K562 (cell line): ENCODE data around the gene SLIT1. TPM values are rescaled to one million over a fixed set of nuclear protein-coding genes. Genes with fewer than 3 reads are reported as not detected.

Source experiments
- ATAC-seq: fragments of 200-7000 bp; cut with Tn5 transposase; 3 replicates; pipeline ENCODE4 v1.9.1; 2020; ENCODE audit warnings: moderate library complexity
- BruUV-seq: library from RNA; stranded (reverse); fragments of 400-500 nt; replicated peaks from 2 replicates; lab custom pipeline; 2021; lab: Mats Ljungman, UMichigan
- CTCF ChIA-PET: fragments of 300-600 bp; formaldehyde crosslinking; extraction: SDS; loops from one replicate; lab custom pipeline; 2021; ENCODE audit warnings: low intra/inter-chr PET ratio; lab: Yijun Ruan, JAX
- POLR2A ChIA-PET: fragments of 300-600, 350-650 bp; sonication (Branson Sonifier 250); formaldehyde crosslinking; extraction: SDS; loops from one replicate; lab custom pipeline; 2021; ENCODE audit warnings: antibody characterized with exemption, inconsistent platforms; lab: Yijun Ruan, JAX
- DNase-seq, 4 experiments: peaks; one replicate each; pipeline versions ENCODE4 v3.0.0 to v3.0.0-alpha.2; 2011 to 2018; ENCODE audit warnings: low spot score in 3 of 4, mixed read lengths in 3 of 4; ENCODE audit errors: extremely low read depth in 1 of 4
- FAIRE-seq: peaks from 2 replicates; lab custom pipeline; 2011; peaks lifted over from hg19 to GRCh38; lab: Jason Lieb, UNC
- H2AFZ ChIP-seq: 2 replicates; pipeline ENCODE4 v1.6.0; 2011; ENCODE audit warnings: low read depth, low read length, control low read depth, inconsistent platforms
- H3K27ac ChIP-seq: fragments of 200-600 bp; 3 replicates; pipeline ENCODE4 v1.8.0; 2011; ENCODE audit warnings: low read depth, mild to moderate bottlenecking, control low read depth, inconsistent platforms, low read length, moderate library complexity, mixed read lengths; ENCODE audit errors: extremely low read depth
- H3K27me3 ChIP-seq, 2 experiments: fragments of 300-600 bp in 1 of 2; 2 replicates in 1 of 2; 3 replicates in 1 of 2; pipeline versions ENCODE4 v1.6.0 to v1.8.0; 2011; ENCODE audit warnings: inconsistent platforms in 2 of 2, low read length in 2 of 2, mild to moderate bottlenecking in 1 of 2, mixed read lengths in 1 of 2, moderate library complexity in 1 of 2; ENCODE audit not compliant: control insufficient read depth in 2 of 2, insufficient read depth in 2 of 2
- H3K36me3 ChIP-seq: fragments of 300-600 bp; 3 replicates; pipeline ENCODE4 v1.8.0; 2011; ENCODE audit warnings: mild to moderate bottlenecking, low read length, inconsistent platforms; ENCODE audit not compliant: control insufficient read depth, insufficient read depth
- H3K4me1 ChIP-seq, 2 experiments: fragments of 200-600 bp in 1 of 2; replicated peaks in 1 of 2; 2 replicates in 1 of 2; 3 replicates in 1 of 2; pipeline versions ENCODE4 v1.5.1 to v1.8.0; 2011; ENCODE audit warnings: inconsistent platforms in 2 of 2, low read length in 2 of 2, mild to moderate bottlenecking in 1 of 2, mixed read lengths in 1 of 2, moderate library complexity in 1 of 2; ENCODE audit not compliant: control insufficient read depth in 2 of 2, insufficient read depth in 2 of 2
- H3K4me2 ChIP-seq: 2 replicates; pipeline ENCODE4 v1.6.1; 2011; ENCODE audit warnings: low read length, control low read depth, inconsistent platforms, mixed read lengths; ENCODE audit not compliant: insufficient read depth
- H3K4me3 ChIP-seq: fragments of 200-600 bp; sonication (generic), shearing (Covaris generic); 2 replicates; pipeline ENCODE4 v1.5.1; 2016; ENCODE audit warnings: control low read depth, inconsistent platforms
- H3K79me2 ChIP-seq: fragments of 200-600 bp; 3 replicates; pipeline ENCODE4 v1.8.0; 2011; ENCODE audit warnings: low read length, inconsistent platforms; ENCODE audit not compliant: control insufficient read depth, insufficient read depth
- H3K9ac ChIP-seq, 2 experiments: 2 replicates each; pipeline versions ENCODE4 v1.6.0 to v1.6.1; 2011; ENCODE audit warnings: low read depth in 2 of 2, low read length in 2 of 2, control low read depth in 1 of 2, inconsistent platforms in 1 of 2, mild to moderate bottlenecking in 1 of 2, mixed read lengths in 1 of 2; ENCODE audit not compliant: insufficient read depth in 1 of 2
- H3K9me1 ChIP-seq: one replicate; pipeline ENCODE4 v1.6.0; 2011; ENCODE audit warnings: inconsistent platforms, mild to moderate bottlenecking, low read length, moderate library complexity; ENCODE audit not compliant: control insufficient read depth, insufficient read depth
- H3K9me3 ChIP-seq: replicated peaks from 2 replicates; pipeline ENCODE4 v1.5.1; 2011; ENCODE audit warnings: low read depth, low read length, inconsistent platforms; ENCODE audit not compliant: control insufficient read depth, insufficient read depth
- H4K20me1 ChIP-seq: replicated peaks from 2 replicates; pipeline ENCODE4 v1.6.1; 2011; ENCODE audit warnings: low read length, inconsistent platforms, mixed read lengths; ENCODE audit not compliant: control insufficient read depth, insufficient read depth
- ARNT ChIP-seq, 2 experiments: fragments of 450-650 bp; IDR thresholded peaks; 2 replicates each; pipeline ENCODE4 v1.6.1; 2016; ENCODE audit warnings: mild to moderate bottlenecking in 1 of 2
- CBX1 ChIP-seq: sonication (generic); IDR thresholded peaks from 2 replicates; pipeline ENCODE4 v1.6.1; 2016; ENCODE audit warnings: antibody characterized with exemption, low read depth, mild to moderate bottlenecking
- EHMT2 ChIP-seq: fragments of 450-650 bp; IDR thresholded peaks from 2 replicates; pipeline ENCODE4 v1.6.1; 2018; ENCODE audit warnings: antibody characterized with exemption
- HBP1 ChIP-seq: fragments of 450-650 bp; formaldehyde crosslinking; IDR thresholded peaks from 2 replicates; pipeline ENCODE4 v1.4.0; 2022; ENCODE audit warnings: missing genetic modification characterization
- NRF1 ChIP-seq, 2 experiments: fragments of 450-650 bp; IDR thresholded peaks in 1 of 2; conservative IDR thresholded peaks in 1 of 2; 2 replicates each; pipeline ENCODE4 v1.6.1; 2014; ENCODE audit warnings: mild to moderate bottlenecking in 2 of 2
- SMAD3 ChIP-seq: fragments of 450-650 bp; formaldehyde crosslinking; conservative IDR thresholded peaks from 2 replicates; pipeline ENCODE4 v1.4.0; 2020; ENCODE audit warnings: mild to moderate bottlenecking
- SRSF7 ChIP-seq: fragments of 200-400 bp; formaldehyde crosslinking; optimal IDR thresholded peaks from 2 replicates; pipeline ENCODE3; 2017; ENCODE audit warnings: mild to moderate bottlenecking, low read depth, low read length
- ZBTB11 ChIP-seq, 3 experiments: fragments of 200-800 bp in 1 of 3; fragments of 250-450 bp in 1 of 3; fragments of 450-650 bp in 1 of 3; sonication (Bioruptor Pico) in 1 of 3; sonication (Bioruptor generic) in 1 of 3; formaldehyde crosslinking in 1 of 3; IDR thresholded peaks; 2 replicates each; pipeline versions ENCODE4 v1.6.1 to v1.8.0; 2016 to 2022; ENCODE audit warnings: mild to moderate bottlenecking in 2 of 3, missing genetic modification characterization in 2 of 3, missing compliant biosample characterization in 1 of 3, moderate library complexity in 1 of 3
- ZBTB5 ChIP-seq: fragments of 450-650 bp; IDR thresholded peaks from 2 replicates; pipeline ENCODE4 v1.6.1; 2017; ENCODE audit warnings: antibody characterized with exemption
- WGBS: fragments of 100-300 bp; shearing (Covaris generic); methylation state at CpG from one replicate; pipeline ENCODE4 v1.1.6; 2016; ENCODE audit warnings: low coverage, mixed read lengths; ENCODE audit not compliant: insufficient coverage; ENCODE audit errors: missing lambda C conversion rate; 5-methylcytosine and 5-hydroxymethylcytosine counted together
- in situ Hi-C: fragments of 300-500 bp; cut with MboI; formaldehyde crosslinking; loops from 4 replicates; pipeline ENCODE4 v1.15.0; 2018; ENCODE audit warnings: inconsistent platforms, mixed read lengths
- intact Hi-C: fragments of 100-400 bp; cut with micrococcal nuclease; formaldehyde crosslinking; loops from 2 replicates; pipeline ENCODE4 v1.14.2; 2022
- polyA plus RNA-seq, 8 experiments: library from polyadenylated mRNA; depleted of rRNA in 4 of 8; stranded (reverse) in 5 of 8; unstranded in 3 of 8; fragments of >200 nt; fragmentation: Nextera tagmentation in 2 of 8; fragmentation: Illumina TruSeq in 1 of 8; extraction: Ambion mirVana in 2 of 8; extraction: Trizol in 1 of 8; gene quantifications; 2 replicates each; pipeline versions ENCODE4 v1.2.1 to v1.2.3, GENCODE V29; 2011 to 2014; ENCODE audit warnings: inconsistent platforms in 1 of 8, missing spikeins in 1 of 8
- total RNA-seq, 7 experiments: library from RNA; depleted of rRNA in 6 of 7; stranded (reverse); fragments of >200 nt in 6 of 7; fragmentation: Illumina TruSeq in 2 of 7; extraction: Trizol in 2 of 7; gene quantifications; 2 replicates each; pipeline versions ENCODE4 v1.2.1 to v1.2.3, GENCODE V29; 2011 to 2021; ENCODE audit warnings: low replicate concordance in 1 of 7

SLIT1 gene
- total and polyA plus RNA-seq, 9 of the 15 experiments (the other 6 are each of a cell fraction or from before 2014, with no cell fraction given): 0.01 to 0.11 (median 0.04) TPM; not detected in 3

- WGBS: 0% methylated on average over 3 of the region's 4 CpGs
- no peaks in the 10 kb centered on the region for H4K20me1 ChIP-seq
- no peaks in the 10 kb centered on the region for H3K79me2 ChIP-seq
- no peak overlapping the region for H3K4me3 ChIP-seq
- no peak overlapping the region for H3K9ac ChIP-seq
- H3K4me1 ChIP-seq: peaks cover 0 to 4% of the 10 kb centered on the region in 2 experiments; a peak in 2 of 5 replicates
- H3K9me1 ChIP-seq: no peaks in the 10 kb centered on the region
- no peak for TF ChIP-seq NRF1 (conservative IDR thresholded peaks at IDR 0.05 in 1 of 2, IDR thresholded peaks at IDR 0.05 in 1 of 2)
- TF ChIP-seq, all 486 proteins: peak for 0
- ChIA-PET POLR2A (no interaction called here), CTCF (no interaction called here)
- H3K4me2 ChIP-seq: no peak overlapping the region
- no TSS peak for BruUV-seq
- H3K36me3 ChIP-seq: no peaks in the 10 kb centered on the region
- ATAC-seq: no peak
- DNase-seq: no peak
- no peak overlapping the region for H3K27ac ChIP-seq
- intact Hi-C loops: no loop called here
- in situ Hi-C loops: no loop called here
- no peak for FAIRE-seq
- no peak overlapping the region for H2AFZ ChIP-seq
- no peaks in the 10 kb centered on the region for H3K9me3 ChIP-seq
- H3K27me3 ChIP-seq: peaks cover 16 to 43% of the 10 kb centered on the region in 2 experiments; a peak in 3 of 5 replicates
Measured at GRCh38 chr10:97175586-97175985, 10.2 kb downstream of the SLIT1 start.

GRCh38 chr10:97174941-97175340 lies 10.8 kb downstream of the SLIT1 start:
- in situ Hi-C loops (no loop called here), intact Hi-C loops (no loop called here)
- Histone ChIP-seq H3K27ac (no peak overlapping the region), H3K4me2 (no peak overlapping the region), H3K79me2 (no peaks in the 10 kb centered on the region), H4K20me1 (no peaks in the 10 kb centered on the region), H3K9me1 (no peaks in the 10 kb centered on the region), H3K27me3 (peaks cover 10 to 43% of the 10 kb centered on the region in 2 experiments; a peak in 3 of 5 replicates), H3K4me3 (no peak overlapping the region), H2AFZ (no peak overlapping the region), H3K9me3 (no peaks in the 10 kb centered on the region), H3K4me1 (peaks cover 0 to 3% of the 10 kb centered on the region in 2 experiments; a peak in 2 of 5 replicates), H3K9ac (no peak overlapping the region), H3K36me3 (no peaks in the 10 kb centered on the region)
- ATAC-seq (no peak), FAIRE-seq (no peak), DNase-seq (no peak)
- ChIA-PET POLR2A (interaction anchor here (0.5 kb wide), 1 partner anchor 16 kb away, joined by 3 read pairs; no protein-coding TSS in a partner anchor), CTCF (no interaction called here)
- no TSS peak for BruUV-seq
- no peak for TF ChIP-seq HBP1
- no peak for TF ChIP-seq ARNT (IDR thresholded peaks at IDR 0.05)
- no peak for TF ChIP-seq CBX1
- no peak for TF ChIP-seq ZBTB5
- no peak for TF ChIP-seq SMAD3
- TF ChIP-seq ZBTB11 (CRISPR knock-in tag; IDR thresholded peaks at IDR 0.05): no peak
- no peak for TF ChIP-seq SRSF7
- no peak for TF ChIP-seq EHMT2
